ENCODE measurements around the gene GLCE. TPM values are rescaled to one million over a fixed set of nuclear protein-coding genes. Genes with fewer than 3 reads are reported as not detected.

Gene GLCE
- total RNA-seq, 2 donors from 2014 or later, result 16.3 to 17.2 TPM

- H3K27me3 ChIP-seq (ENCODE audit: control insufficient read depth, insufficient read depth, low read length, poor library complexity, severe bottlenecking), result no peaks in the 10 kb centered on the region
- H3K4me1 ChIP-seq (ENCODE audit: control insufficient read depth, insufficient read depth, low read length), result no peaks in the 10 kb centered on the region
- Mint-ChIP-seq H3K4me3 (no peak overlapping the region), H3K4me1 (peaks cover 39% of the 10 kb centered on the region), H3K9me3 (peaks cover 6% of the 10 kb centered on the region), H3K36me3 (ENCODE audit: low read depth) (no peaks in the 10 kb centered on the region), H3K27me3 (ENCODE audit: insufficient read depth) (peaks cover 9% of the 10 kb centered on the region), H3K27ac (no peak overlapping the region)
- WGBS, 2 experiments (ENCODE audit: insufficient coverage in 1 of 2, insufficient read length in 1 of 2), result 83 to 87% methylated on average over 1 of the region's 1 CpG
- H3K4me3 ChIP-seq (ENCODE audit: low read length), result no peak overlapping the region
- no peaks in the 10 kb centered on the region for H3K36me3 ChIP-seq (ENCODE audit: control insufficient read depth, insufficient read depth, low read length)
- no peak for DNase-seq
- peaks cover 18% of the 10 kb centered on the region for H3K9me3 ChIP-seq (ENCODE audit: control insufficient read depth, low read length)
- TF ChIP-seq CTCF (conservative IDR thresholded peaks at IDR 0.05), result no peak
- no peak overlapping the region for H3K27ac ChIP-seq (ENCODE audit: low read depth, low read length)
- H3K9ac ChIP-seq (ENCODE audit: extremely low read depth, low read length, poor library complexity, severe bottlenecking), result no peak overlapping the region
Measured at GRCh38 chr15:69127306-69127705, 33.1 kb upstream of the GLCE start.

- peaks cover 41% of the 10 kb centered on the region for H3K4me1 Mint-ChIP-seq
- no peak overlapping the region for H3K4me3 Mint-ChIP-seq
- H3K27ac Mint-ChIP-seq, result no peak overlapping the region
- 90 to 92% methylated on average over 2 of the region's 2 CpGs for WGBS, 2 experiments (ENCODE audit: insufficient coverage in 1 of 2, insufficient read length in 1 of 2)
- Histone ChIP-seq H3K27ac (ENCODE audit: low read depth, low read length) (no peak overlapping the region), H3K27me3 (ENCODE audit: control insufficient read depth, insufficient read depth, low read length, poor library complexity, severe bottlenecking) (no peaks in the 10 kb centered on the region), H3K4me3 (ENCODE audit: low read length) (no peak overlapping the region), H3K36me3 (ENCODE audit: control insufficient read depth, insufficient read depth, low read length) (no peaks in the 10 kb centered on the region), H3K4me1 (ENCODE audit: control insufficient read depth, insufficient read depth, low read length) (no peaks in the 10 kb centered on the region), H3K9ac (ENCODE audit: extremely low read depth, low read length, poor library complexity, severe bottlenecking) (no peak overlapping the region), H3K9me3 (ENCODE audit: control insufficient read depth, low read length) (peaks cover 18% of the 10 kb centered on the region)
- H3K27me3 Mint-ChIP-seq (ENCODE audit: insufficient read depth), result peaks cover 2% of the 10 kb centered on the region
- peaks cover 6% of the 10 kb centered on the region for H3K9me3 Mint-ChIP-seq
- no peak for DNase-seq
- TF ChIP-seq CTCF (conservative IDR thresholded peaks at IDR 0.05), result no peak
- H3K36me3 Mint-ChIP-seq (ENCODE audit: low read depth), result no peaks in the 10 kb centered on the region
Measured at GRCh38 chr15:69128667-69129311, 31.6 kb upstream of the GLCE start.

GRCh38 chr15:69131362-69132220 is 28.8 kb upstream of the GLCE start:
- Mint-ChIP-seq H3K27me3 (ENCODE audit: insufficient read depth) (no peaks in the 10 kb centered on the region), H3K27ac (no peak overlapping the region), H3K36me3 (ENCODE audit: low read depth) (no peaks in the 10 kb centered on the region), H3K9me3 (peaks cover 6% of the 10 kb centered on the region), H3K4me1 (peaks cover 39% of the 10 kb centered on the region), H3K4me3 (no peak overlapping the region)
- Histone ChIP-seq H3K4me1 (ENCODE audit: control insufficient read depth, insufficient read depth, low read length) (peaks cover 5% of the 10 kb centered on the region), H3K4me3 (ENCODE audit: low read length) (no peak overlapping the region), H3K9me3 (ENCODE audit: control insufficient read depth, low read length) (peaks cover 15% of the 10 kb centered on the region), H3K27me3 (ENCODE audit: control insufficient read depth, insufficient read depth, low read length, poor library complexity, severe bottlenecking) (no peaks in the 10 kb centered on the region), H3K36me3 (ENCODE audit: control insufficient read depth, insufficient read depth, low read length) (no peaks in the 10 kb centered on the region), H3K9ac (ENCODE audit: extremely low read depth, low read length, poor library complexity, severe bottlenecking) (no peak overlapping the region), H3K27ac (ENCODE audit: low read depth, low read length) (no peak overlapping the region)
- 76 to 94% methylated on average over 4 to 7 of the region's 7 CpGs for WGBS, 2 experiments (ENCODE audit: insufficient coverage in 1 of 2, insufficient read length in 1 of 2)
- no peak for DNase-seq
- TF ChIP-seq CTCF (conservative IDR thresholded peaks at IDR 0.05), result no peak

Measured in endodermal cell (in vitro differentiated cells).